ENCODE measurements around the gene CYB561D1.
"Not testable (repeated sequence)": the region's sequence is repeated elsewhere in the genome, so short reads cannot be mapped to it uniquely, and the experiment has no call there.

- TF ChIP-seq CTCF (IDR thresholded peaks at IDR 0.05; ENCODE audit: low read depth, low read length, poor library complexity, severe bottlenecking); EZH2phosphoT487 (IDR thresholded peaks at IDR 0.05; ENCODE audit: borderline replicate concordance, low read length): not testable (repeated sequence)
Observed at GRCh38 chr1:109473284-109474057, 20.4 kb upstream of the CYB561D1 start.

Measured in DOHH2 (cell line).